Spleen (tissue), 11 donors: ENCODE data around the gene RECK. TPM values are rescaled to one million over a fixed set of nuclear protein-coding genes. Genes with fewer than 3 reads are reported as not detected.
A peak's percentile ranks its signal among the peaks of the same experiment; 100 is the strongest.

Experiments
- DNase-seq: peaks from one replicate; pipeline ENCODE4 v3.0.0-alpha.2; 2020
- H3K27ac ChIP-seq, 8 donors: fragments of 200-600 bp; sonication (generic) in 7 of 8; 1 replicate in 4 of 8; 2 replicates in 4 of 8; pipeline versions ENCODE4 v1.5.0 to v1.8.0; 2016 to 2021; ENCODE audit warnings: inconsistent platforms in 4 of 8, mild to moderate bottlenecking in 4 of 8, moderate library complexity in 1 of 8
- H3K27me3 ChIP-seq, 7 donors: fragments of 200-600 bp; sonication (generic) in 6 of 7; replicated peaks in 1 of 7; 1 replicate in 4 of 7; 2 replicates in 3 of 7; pipeline versions ENCODE4 v1.5.0 to v1.8.0; 2016 to 2021; ENCODE audit warnings: inconsistent platforms in 3 of 7, mild to moderate bottlenecking in 1 of 7
- H3K36me3 ChIP-seq, 6 donors: fragments of 200-600 bp; sonication (generic) in 5 of 6; 1 replicate in 4 of 6; 2 replicates in 2 of 6; pipeline versions ENCODE4 v1.5.0 to v1.8.0; 2016 to 2021; ENCODE audit warnings: inconsistent platforms in 2 of 6
- H3K4me1 ChIP-seq, 6 donors: fragments of 200-600 bp; sonication (generic) in 5 of 6; 1 replicate in 3 of 6; 2 replicates in 3 of 6; pipeline versions ENCODE4 v1.5.0 to v1.8.0; 2016 to 2021; ENCODE audit warnings: inconsistent platforms in 3 of 6
- H3K4me3 ChIP-seq, 8 donors: fragments of 200-600 bp; sonication (generic) in 7 of 8; 1 replicate in 4 of 8; 2 replicates in 4 of 8; pipeline versions ENCODE4 v1.5.0 to v1.8.0; 2016 to 2021; ENCODE audit warnings: inconsistent platforms in 4 of 8, mild to moderate bottlenecking in 4 of 8, moderate library complexity in 2 of 8
- H3K9me3 ChIP-seq, 8 donors: fragments of 200-600 bp; sonication (generic) in 7 of 8; 1 replicate in 4 of 8; 2 replicates in 4 of 8; pipeline versions ENCODE4 v1.5.0 to v1.8.0; 2016 to 2021; ENCODE audit warnings: inconsistent platforms in 4 of 8
- POLR2A ChIP-seq, 3 donors: fragments of 450-650 bp; IDR thresholded peaks; one replicate each; pipeline ENCODE4 v1.5.1; 2017; ENCODE audit warnings: antibody characterized with exemption in 3 of 3, mild to moderate bottlenecking in 1 of 3
- POLR2AphosphoS5 ChIP-seq, 3 donors: sonication (generic); formaldehyde crosslinking; IDR thresholded peaks; one replicate each; pipeline ENCODE4 v1.5.1; 2017; ENCODE audit warnings: antibody characterized with exemption in 3 of 3
- WGBS, 5 donors: extraction: QIAGEN DNeasy Blood & Tissue Kit in 3 of 5; methylation state at CpG; one replicate each; pipeline versions ENCODE4 v1.1.5 to v1.1.7; 2013 to 2018; 5-methylcytosine and 5-hydroxymethylcytosine counted together
- intact Hi-C: fragments of 100-400 bp; cut with DNase I; formaldehyde crosslinking; loops from one replicate; pipeline ENCODE4 v1.15.0; 2023; ENCODE audit warnings: low total_unique reads
- polyA plus RNA-seq, 3 donors: library from polyadenylated mRNA; stranded (reverse); fragments of 200-250 nt; gene quantifications; one replicate each; pipeline ENCODE4 v1.2.1, GENCODE V29; 2013
- total RNA-seq, 7 donors: library from RNA; depleted of rRNA in 3 of 7; stranded (reverse); fragments of >200 nt in 3 of 7; fragmentation: NEBNext Ultra II Directional in 4 of 7; extraction: Animal tissue kit (Norgen Biotek cat#: 25700) in 4 of 7; gene quantifications; one replicate each; pipeline versions ENCODE4 v1.1.0 to v1.2.1, GENCODE V29; 2016 to 2021
- TF ChIP-seq, protein P1 (sequence below), 11 experiments: fragments of 200-600 bp in 7 of 11; fragments of 450-650 bp in 4 of 11; sonication (generic) in 4 of 11; IDR thresholded peaks in 8 of 11; conservative IDR thresholded peaks in 3 of 11; 1 replicate in 7 of 11; 2 replicates in 4 of 11; pipeline versions ENCODE4 v1.4.0 to v1.8.0; 2016 to 2021; ENCODE audit warnings: antibody characterized with exemption in 11 of 11, inconsistent platforms in 4 of 11, mild to moderate bottlenecking in 1 of 11
- donor health status: healthy with polysubstance abuse.
- donor health status: DM: no; HTN: no; CAD: no; lungs with moderate emphysema.
- donor health status: DM: no; HTN: no; CAD: no.
- donor health status: Bipolar disorder and iron deficiency.
- donor health status: healthy.
- donor health status: DM: no; HTN: no; CAD: no.
- donor health status: DM: yes; HTN: yes; CAD: no.

The RECK gene
- total and polyA plus RNA-seq, 10 donors = 2.7 to 16.0 (median 9.8) TPM

DNA sequence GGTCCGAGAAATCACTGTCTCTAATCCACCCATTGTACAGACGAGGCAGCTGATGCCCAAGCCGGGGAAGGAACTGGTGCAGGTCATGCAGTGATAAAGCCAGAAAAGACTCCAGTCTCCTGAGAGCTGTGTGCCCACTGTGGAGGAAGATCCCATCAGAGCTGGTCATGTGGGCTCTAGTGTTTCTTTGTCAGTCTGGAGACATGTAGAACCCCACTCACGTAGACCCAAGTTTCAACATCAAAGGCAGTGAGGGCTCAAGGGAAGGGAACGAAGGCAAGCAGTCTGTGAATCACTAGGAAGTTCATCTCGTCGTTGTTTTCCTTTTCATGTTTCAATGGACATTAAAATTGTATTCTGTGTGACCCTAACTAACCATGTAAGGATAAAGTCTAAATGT is 85.3 kb downstream of the RECK start:
- Histone ChIP-seq H3K9me3 (no peaks in the 10 kb centered on the region), H3K4me1 (peaks cover 0 to 30% (median under 1%) of the 10 kb centered on the region in 6 donors), H3K4me3 (no peak overlapping the region), H3K27me3 (no peaks in the 10 kb centered on the region), H3K36me3 (peaks cover 0 to 61% (median 9%) of the 10 kb centered on the region in 6 donors), H3K27ac (no peak overlapping the region)
- WGBS, 5 donors = 79 to 92% (median 86%) methylated on average over 7 of the region's 7 CpGs
- intact Hi-C loops = no loop called here
- TF ChIP-seq POLR2A (IDR thresholded peaks at IDR 0.05) = no peak
- TF ChIP-seq POLR2AphosphoS5 (IDR thresholded peaks at IDR 0.05) = no peak
- TF ChIP-seq, protein P1, sequence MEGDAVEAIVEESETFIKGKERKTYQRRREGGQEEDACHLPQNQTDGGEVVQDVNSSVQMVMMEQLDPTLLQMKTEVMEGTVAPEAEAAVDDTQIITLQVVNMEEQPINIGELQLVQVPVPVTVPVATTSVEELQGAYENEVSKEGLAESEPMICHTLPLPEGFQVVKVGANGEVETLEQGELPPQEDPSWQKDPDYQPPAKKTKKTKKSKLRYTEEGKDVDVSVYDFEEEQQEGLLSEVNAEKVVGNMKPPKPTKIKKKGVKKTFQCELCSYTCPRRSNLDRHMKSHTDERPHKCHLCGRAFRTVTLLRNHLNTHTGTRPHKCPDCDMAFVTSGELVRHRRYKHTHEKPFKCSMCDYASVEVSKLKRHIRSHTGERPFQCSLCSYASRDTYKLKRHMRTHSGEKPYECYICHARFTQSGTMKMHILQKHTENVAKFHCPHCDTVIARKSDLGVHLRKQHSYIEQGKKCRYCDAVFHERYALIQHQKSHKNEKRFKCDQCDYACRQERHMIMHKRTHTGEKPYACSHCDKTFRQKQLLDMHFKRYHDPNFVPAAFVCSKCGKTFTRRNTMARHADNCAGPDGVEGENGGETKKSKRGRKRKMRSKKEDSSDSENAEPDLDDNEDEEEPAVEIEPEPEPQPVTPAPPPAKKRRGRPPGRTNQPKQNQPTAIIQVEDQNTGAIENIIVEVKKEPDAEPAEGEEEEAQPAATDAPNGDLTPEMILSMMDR (IDR thresholded peaks at IDR 0.05 in 8 of 11, conservative IDR thresholded peaks at IDR 0.05 in 3 of 11) = no peak
- DNase-seq = no peak

GRCh38 chr9:36123515-36123914 is 86.8 kb downstream of the RECK start:
- H3K9me3 ChIP-seq = no peaks in the 10 kb centered on the region
- H3K27me3 ChIP-seq = no peaks in the 10 kb centered on the region
- WGBS, 5 donors = 53 to 90% (median 70%) methylated on average over 2 of the region's 2 CpGs
- H3K4me3 ChIP-seq = no peak overlapping the region
- peaks cover 0 to 46% (median 13%) of the 10 kb centered on the region in 6 donors for H3K4me1 ChIP-seq
- intact Hi-C loops = no loop called here
- TF ChIP-seq POLR2AphosphoS5 (IDR thresholded peaks at IDR 0.05) (no peak), POLR2A (IDR thresholded peaks at IDR 0.05) (no peak)
- TF ChIP-seq, protein P1 (IDR thresholded peaks at IDR 0.05 in 8 of 11, conservative IDR thresholded peaks at IDR 0.05 in 3 of 11) = no peak
- H3K36me3 ChIP-seq = peaks cover 0 to 45% (median 9%) of the 10 kb centered on the region in 6 donors
- no peak for DNase-seq
- no peak overlapping the region for H3K27ac ChIP-seq

DNA sequence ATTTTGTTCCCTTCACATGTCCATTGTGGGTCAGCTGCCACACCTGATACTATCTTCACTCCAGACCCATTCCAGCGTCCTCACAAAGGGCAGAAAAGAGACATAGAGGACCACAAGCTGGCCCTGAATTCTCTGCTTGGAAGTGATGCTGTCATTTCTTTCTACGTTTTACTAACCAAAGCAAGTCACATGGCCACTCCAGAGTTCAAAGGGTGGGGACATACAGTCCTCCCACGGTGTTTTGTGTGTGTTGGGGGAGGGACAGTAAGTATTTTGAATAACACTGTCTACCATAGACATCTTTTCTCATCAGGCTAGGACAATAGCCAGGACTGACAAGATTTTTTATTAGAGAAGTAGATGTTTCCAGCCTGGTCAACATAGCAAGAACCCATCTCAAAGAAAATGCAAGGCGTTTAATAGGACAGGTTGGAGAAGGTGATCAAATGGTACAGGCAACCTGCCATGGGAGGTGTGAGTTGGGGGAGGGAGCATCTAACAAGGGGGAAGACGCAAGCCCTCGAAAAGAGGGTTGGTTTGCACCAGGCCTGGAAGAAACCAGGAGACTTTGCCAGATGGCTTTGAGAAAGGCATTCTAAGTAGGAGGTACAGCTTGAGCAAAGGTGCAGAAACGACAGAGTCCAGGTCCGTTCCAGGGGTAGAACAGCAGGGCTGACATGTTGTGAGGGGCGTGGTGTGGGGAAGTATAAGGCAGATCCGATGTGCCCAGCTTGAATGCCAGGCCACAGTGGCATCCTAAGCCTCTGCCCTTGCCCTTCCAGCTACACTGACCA is 88.5 kb downstream of the RECK start:
- H3K4me3 ChIP-seq = no peak overlapping the region
- TF ChIP-seq, protein P1 (IDR thresholded peaks at IDR 0.05 in 8 of 11, conservative IDR thresholded peaks at IDR 0.05 in 3 of 11) = no peak
- TF ChIP-seq POLR2A (IDR thresholded peaks at IDR 0.05) (no peak), POLR2AphosphoS5 (IDR thresholded peaks at IDR 0.05) (no peak)
- H3K36me3 ChIP-seq = peaks cover 0 to 31% (median 9%) of the 10 kb centered on the region in 6 donors
- H3K9me3 ChIP-seq = no peaks in the 10 kb centered on the region
- intact Hi-C loops = no loop called here
- 81 to 85% (median 82%) methylated on average over 10 of the region's 10 CpGs for WGBS, 5 donors
- peak overlapping the region in 2 of 8 donors; percentile 8 to 83 for H3K27ac ChIP-seq
- DNase-seq = no peak
- H3K4me1 ChIP-seq = peaks cover 0 to 57% (median 16%) of the 10 kb centered on the region in 6 donors
- no peaks in the 10 kb centered on the region for H3K27me3 ChIP-seq

- DNase-seq = no peak
- Histone ChIP-seq H3K27me3 (no peaks in the 10 kb centered on the region), H3K9me3 (no peaks in the 10 kb centered on the region), H3K4me3 (no peak overlapping the region), H3K27ac (peak overlapping the region in 3 of 8 donors; percentile 8 to 83 (median 79)), H3K36me3 (peaks cover 0 to 23% (median 8%) of the 10 kb centered on the region in 6 donors), H3K4me1 (peaks cover 0 to 57% (median 16%) of the 10 kb centered on the region in 6 donors)
- 56 to 65% (median 61%) methylated on average over 7 of the region's 7 CpGs for WGBS, 5 donors
- intact Hi-C loops = no loop called here
- no peak for TF ChIP-seq POLR2AphosphoS5 (IDR thresholded peaks at IDR 0.05)
- no peak for TF ChIP-seq POLR2A (IDR thresholded peaks at IDR 0.05)
- TF ChIP-seq, protein P1 (IDR thresholded peaks at IDR 0.05 in 8 of 11, conservative IDR thresholded peaks at IDR 0.05 in 3 of 11) = no peak
Observed at GRCh38 chr9:36126016-36126730, 89.5 kb downstream of the RECK start.
